ENCODE results near the gene OR2S2.

- TF ChIP-seq CTCF (conservative IDR thresholded peaks at IDR 0.05; ENCODE audit: low read depth, low read length) (no peak), EZH2 (IDR thresholded peaks at IDR 0.05; ENCODE audit: borderline replicate concordance, low read depth, low read length, poor library complexity, severe bottlenecking) (no peak)
These were observed 13.8 kb downstream of the OR2S2 start for GRCh38 chr9:35944173-35944572.

All from A673 (cell line).